Body of pancreas (tissue), 4 donors: ENCODE results near the gene ATP8A2.

Experiments
- POLR2A ChIP-seq, 3 donors: fragments of 450-650 bp; IDR thresholded peaks; one replicate each; pipeline ENCODE4 v1.6.1; 2016; ENCODE audit warnings: antibody characterized with exemption in 3 of 3, mild to moderate bottlenecking in 2 of 3
- TF ChIP-seq, protein P1 (sequence below), 7 experiments: fragments of 450-650 bp in 4 of 7; fragments of 200-600 bp in 3 of 7; sonication (generic) in 3 of 7; IDR thresholded peaks; one replicate each; pipeline ENCODE4 v1.5.1; 2016 to 2019; ENCODE audit warnings: antibody characterized with exemption in 7 of 7

DNA sequence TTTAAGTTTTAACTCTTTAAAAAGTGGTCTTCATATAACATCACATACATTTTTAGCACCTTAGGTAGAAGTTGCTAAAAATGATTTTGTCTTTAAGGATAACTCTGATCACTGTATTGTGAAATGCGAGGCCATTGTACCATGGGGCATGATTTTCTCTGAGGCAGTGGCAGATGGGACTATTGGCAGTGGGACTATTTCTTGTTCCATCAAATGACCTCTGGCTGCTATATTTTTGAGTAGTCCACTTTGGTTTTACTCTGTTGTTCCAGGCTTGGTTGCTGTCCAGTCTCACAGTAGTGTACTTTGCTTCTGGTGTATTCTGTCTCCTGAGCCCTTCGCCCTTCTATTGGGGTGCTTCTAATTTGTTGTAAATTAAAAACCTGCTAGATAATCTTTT is 156.5 kb downstream of the ATP8A2 start:
- TF ChIP-seq, protein P1, sequence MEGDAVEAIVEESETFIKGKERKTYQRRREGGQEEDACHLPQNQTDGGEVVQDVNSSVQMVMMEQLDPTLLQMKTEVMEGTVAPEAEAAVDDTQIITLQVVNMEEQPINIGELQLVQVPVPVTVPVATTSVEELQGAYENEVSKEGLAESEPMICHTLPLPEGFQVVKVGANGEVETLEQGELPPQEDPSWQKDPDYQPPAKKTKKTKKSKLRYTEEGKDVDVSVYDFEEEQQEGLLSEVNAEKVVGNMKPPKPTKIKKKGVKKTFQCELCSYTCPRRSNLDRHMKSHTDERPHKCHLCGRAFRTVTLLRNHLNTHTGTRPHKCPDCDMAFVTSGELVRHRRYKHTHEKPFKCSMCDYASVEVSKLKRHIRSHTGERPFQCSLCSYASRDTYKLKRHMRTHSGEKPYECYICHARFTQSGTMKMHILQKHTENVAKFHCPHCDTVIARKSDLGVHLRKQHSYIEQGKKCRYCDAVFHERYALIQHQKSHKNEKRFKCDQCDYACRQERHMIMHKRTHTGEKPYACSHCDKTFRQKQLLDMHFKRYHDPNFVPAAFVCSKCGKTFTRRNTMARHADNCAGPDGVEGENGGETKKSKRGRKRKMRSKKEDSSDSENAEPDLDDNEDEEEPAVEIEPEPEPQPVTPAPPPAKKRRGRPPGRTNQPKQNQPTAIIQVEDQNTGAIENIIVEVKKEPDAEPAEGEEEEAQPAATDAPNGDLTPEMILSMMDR (IDR thresholded peaks at IDR 0.05): no peak
- TF ChIP-seq POLR2A (IDR thresholded peaks at IDR 0.05): no peak
